Measurements from ENCODE around the gene LINC00237.

LINC00237 gene

GRCh38 chr20:21106171-21107017 lies at the start of gene LINC00237:
Gene LINC00237 (minus strand): TSS chr20:21106358.
- DNase-seq (ENCODE audit: low spot score) = no peak

- DNase-seq (ENCODE audit: low spot score) = no peak
Measured at GRCh38 chr20:21155268-21155667, 49.1 kb upstream of the LINC00237 start.

GRCh38 chr20:21154692-21155091 lies 48.5 kb upstream of the LINC00237 start:
- DNase-seq (ENCODE audit: low spot score) = no peak

- no peak for DNase-seq (ENCODE audit: low spot score)
Measured at GRCh38 chr20:21151791-21152190, 45.6 kb upstream of the LINC00237 start.

- DNase-seq (ENCODE audit: low spot score) = no peak
Measured at GRCh38 chr20:21149344-21149743, 43.2 kb upstream of the LINC00237 start.

- no peak for DNase-seq (ENCODE audit: low spot score)
Measured at GRCh38 chr20:21147593-21147992, 41.4 kb upstream of the LINC00237 start.

- DNase-seq (ENCODE audit: low spot score) = no peak
Measured at GRCh38 chr20:21146215-21146614, 40.1 kb upstream of the LINC00237 start.

- no peak for DNase-seq (ENCODE audit: low spot score)
Measured at GRCh38 chr20:21145424-21145823, 39.3 kb upstream of the LINC00237 start.

- DNase-seq (ENCODE audit: low spot score) = no peak
Measured at GRCh38 chr20:21143194-21143890, 37.2 kb upstream of the LINC00237 start.

- DNase-seq (ENCODE audit: low spot score) = no peak
Measured at GRCh38 chr20:21141825-21142224, 35.7 kb upstream of the LINC00237 start.

- no peak for DNase-seq (ENCODE audit: low spot score)
Measured at GRCh38 chr20:21139881-21140566, 33.9 kb upstream of the LINC00237 start.

- no peak for DNase-seq (ENCODE audit: low spot score)
Measured at GRCh38 chr20:21137078-21137477, 30.9 kb upstream of the LINC00237 start.

GRCh38 chr20:21136015-21136732 lies 30.0 kb upstream of the LINC00237 start:
- DNase-seq (ENCODE audit: low spot score) = no peak

GRCh38 chr20:21134883-21135493 lies 28.8 kb upstream of the LINC00237 start:
- DNase-seq (ENCODE audit: low spot score) = no peak

GRCh38 chr20:21133917-21134622 lies 27.9 kb upstream of the LINC00237 start:
- no peak for DNase-seq (ENCODE audit: low spot score)

GRCh38 chr20:21133404-21133803 lies 27.2 kb upstream of the LINC00237 start:
- DNase-seq (ENCODE audit: low spot score) = no peak

- no peak for DNase-seq (ENCODE audit: low spot score)
Measured at GRCh38 chr20:21129861-21130260, 23.7 kb upstream of the LINC00237 start.

- DNase-seq (ENCODE audit: low spot score) = no peak
Measured at GRCh38 chr20:21127201-21127981, 21.2 kb upstream of the LINC00237 start.

GRCh38 chr20:21126581-21126870 lies 20.4 kb upstream of the LINC00237 start:
- DNase-seq (ENCODE audit: low spot score) = no peak

GRCh38 chr20:21125849-21126580 lies 19.9 kb upstream of the LINC00237 start, which contains the start of gene KIZ:
Gene KIZ (plus strand): TSS chr20:21126082. CDS start chr20:21126116, 34 bp downstream.
- peak; percentile 94 for DNase-seq (ENCODE audit: low spot score)

Measured in germinal center (tissue), 1 donor.